Medulla oblongata (tissue), 1 donor: Measurements from ENCODE around the gene ADRB2.

Source experiments
- DNase-seq: peaks from one replicate; pipeline ENCODE4 v3.0.0-alpha.2; 2015; ENCODE audit errors: extremely low spot score

ADRB2 gene

DNA sequence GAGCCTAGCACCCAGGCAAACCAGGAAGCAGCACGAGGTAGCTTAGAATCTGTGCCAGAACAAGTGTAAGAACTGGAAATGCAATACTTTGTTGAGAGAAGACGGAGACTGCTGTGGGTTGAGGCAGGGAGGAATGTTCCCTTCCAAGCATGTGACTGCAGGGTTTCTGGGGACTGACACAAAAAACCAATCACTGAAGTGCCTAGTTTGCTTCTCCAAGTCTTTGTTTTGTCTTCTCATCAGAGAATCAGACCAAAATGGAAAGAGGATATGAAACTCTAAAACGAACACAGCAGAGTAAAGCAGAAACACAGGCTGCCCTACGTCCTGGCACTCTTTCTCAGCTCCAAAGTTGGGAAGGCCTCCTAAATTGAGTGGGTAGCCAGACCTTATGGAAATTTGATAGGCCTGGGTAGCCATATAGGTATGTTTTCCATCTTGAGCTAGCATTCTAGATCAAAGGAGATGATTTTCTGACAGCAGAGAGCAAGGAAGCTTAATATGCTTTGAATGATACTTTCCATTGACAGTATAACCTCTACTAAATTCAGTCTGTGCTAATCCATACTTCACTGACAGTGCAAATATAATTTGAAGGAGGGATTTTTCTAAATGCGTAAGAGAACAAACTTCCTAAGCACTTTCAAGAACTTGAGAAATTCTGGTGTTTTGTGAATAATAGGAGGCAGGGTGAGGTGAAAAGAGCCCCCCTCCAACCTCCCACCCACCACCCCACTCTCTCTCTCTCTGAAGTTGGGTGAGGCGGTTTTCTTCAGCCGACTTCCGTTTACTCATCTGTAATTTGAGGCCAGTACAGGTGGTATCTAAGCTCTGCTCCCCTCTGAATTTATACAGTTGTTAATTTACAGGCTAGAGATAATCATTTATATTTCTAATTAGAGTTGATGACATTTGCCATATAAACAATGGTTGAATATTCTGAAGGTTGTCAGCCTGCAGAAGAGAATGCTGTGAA is 5.5 kb downstream of the ADRB2 start:
- DNase-seq = peak; percentile 89

DNA sequence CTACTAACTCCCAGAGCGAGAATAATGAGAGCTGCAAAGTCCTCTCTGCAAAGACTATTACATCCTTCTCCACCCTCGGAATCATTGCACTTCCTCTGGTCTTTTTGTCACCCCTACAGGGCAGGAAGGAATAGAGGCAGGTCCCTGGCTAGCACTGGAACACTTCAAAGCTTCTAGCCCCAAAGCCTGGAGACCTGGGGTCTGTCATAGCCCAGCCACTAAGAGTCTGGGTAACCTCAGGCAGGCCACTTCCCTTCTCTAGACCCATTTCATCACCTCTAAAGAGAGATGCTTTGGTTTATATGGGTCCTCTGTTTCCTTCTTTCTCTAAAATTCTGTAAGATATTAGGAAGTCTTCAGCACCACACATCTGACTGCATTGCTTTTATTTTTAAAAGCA is 6.7 kb downstream of the ADRB2 start:
- no peak for DNase-seq

DNA sequence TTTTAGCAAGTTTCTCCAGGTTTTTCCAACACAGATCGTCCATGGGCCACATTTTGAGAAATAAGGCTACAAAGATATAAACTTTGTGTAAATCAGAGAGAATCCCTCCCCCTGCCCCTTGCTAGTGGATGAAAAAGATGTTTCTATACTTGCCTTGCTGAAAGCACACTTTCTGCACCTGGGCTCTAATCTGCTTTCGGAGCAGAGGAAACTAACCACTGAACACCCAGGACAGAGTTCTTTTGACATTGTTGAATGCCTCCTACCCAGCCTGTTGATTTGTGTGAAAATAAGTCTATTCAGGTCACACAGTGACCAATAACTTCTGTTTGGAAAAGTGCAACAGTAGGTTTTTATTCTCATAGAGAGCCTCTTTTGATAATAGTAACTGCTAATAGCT is 7.5 kb downstream of the ADRB2 start:
- no peak for DNase-seq

DNA sequence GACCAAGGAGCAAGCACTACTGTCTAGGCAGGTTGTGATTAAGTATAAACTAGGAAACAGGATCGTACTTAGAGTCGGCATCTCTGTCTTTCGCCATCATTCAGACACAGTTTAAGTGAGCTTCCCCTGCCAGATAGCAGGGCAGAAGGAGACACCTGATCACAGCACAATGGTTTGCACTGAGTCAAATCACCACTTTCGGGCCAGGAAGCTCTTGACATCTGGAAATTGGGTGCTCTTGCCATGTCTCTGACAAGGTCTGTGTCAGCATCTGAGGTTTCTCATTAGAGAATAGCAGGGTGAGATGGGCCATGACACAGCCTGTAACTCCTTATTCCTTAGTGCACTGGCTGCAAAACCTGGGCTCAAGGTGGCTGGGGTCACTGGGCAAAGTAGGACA is 8.3 kb downstream of the ADRB2 start:
- DNase-seq = no peak

DNA sequence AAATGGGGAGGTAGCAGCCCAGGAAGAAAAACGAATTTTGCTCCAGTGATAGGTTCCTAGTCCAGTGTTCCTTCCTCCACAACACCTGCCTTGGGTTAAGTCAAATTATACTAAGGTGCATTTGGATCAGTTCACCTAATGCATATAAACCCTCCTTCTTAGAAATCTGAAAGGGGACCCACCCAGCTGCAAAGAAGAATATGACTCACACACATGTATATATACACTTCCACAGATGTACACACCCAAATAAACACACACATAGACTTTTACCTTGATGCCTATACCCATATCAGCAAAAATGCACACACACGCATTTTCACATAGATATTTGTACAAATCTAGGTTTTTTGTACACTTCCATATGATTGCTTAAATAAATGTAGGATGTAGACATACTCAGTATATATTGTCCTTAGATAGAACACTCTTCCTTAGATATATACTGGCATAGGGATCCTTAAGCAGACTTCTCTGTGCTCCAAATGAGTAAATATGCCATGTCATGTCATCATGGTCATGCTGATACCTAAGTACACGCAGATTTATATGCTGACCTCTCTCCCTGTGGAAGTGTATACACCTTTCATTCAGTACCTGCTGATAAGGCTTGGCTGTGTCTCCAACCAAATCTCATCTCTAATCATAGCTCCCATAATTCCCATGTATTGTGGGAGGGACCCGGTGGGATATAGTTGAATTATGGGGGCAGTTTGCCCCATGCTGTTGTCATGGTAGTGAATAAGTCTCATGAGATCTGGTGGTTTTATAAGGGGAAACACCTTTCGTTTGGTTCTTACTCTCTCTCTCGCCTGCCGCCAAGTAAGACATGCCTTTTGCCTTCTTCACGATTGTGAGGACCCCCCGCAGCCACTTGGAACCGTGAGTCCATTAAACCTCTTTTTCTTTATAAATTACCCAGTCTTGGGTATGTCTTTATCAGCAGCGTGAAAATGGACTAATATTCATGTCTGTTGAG is 10.2 kb downstream of the ADRB2 start:
- no peak for DNase-seq

DNA sequence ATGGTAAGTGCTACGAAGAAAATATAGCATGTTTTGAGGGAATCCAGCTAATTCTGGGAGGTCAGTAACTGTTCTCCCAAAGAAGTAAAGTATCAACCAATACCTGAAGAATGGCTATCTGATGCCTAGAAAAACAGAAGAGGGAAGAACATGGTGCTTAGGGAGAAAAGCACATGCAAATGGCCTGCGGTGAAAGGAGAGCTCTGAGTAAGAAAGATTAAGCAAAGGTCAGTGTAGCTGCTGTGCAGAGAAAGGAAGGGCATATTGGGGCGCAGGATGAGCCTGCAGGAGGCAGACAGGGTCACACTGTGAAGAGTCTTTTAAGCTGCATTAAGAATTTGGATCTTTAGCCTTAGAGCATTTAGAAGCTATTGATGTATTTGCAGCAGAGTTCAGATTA is 11.0 kb downstream of the ADRB2 start:
- no peak for DNase-seq

DNA sequence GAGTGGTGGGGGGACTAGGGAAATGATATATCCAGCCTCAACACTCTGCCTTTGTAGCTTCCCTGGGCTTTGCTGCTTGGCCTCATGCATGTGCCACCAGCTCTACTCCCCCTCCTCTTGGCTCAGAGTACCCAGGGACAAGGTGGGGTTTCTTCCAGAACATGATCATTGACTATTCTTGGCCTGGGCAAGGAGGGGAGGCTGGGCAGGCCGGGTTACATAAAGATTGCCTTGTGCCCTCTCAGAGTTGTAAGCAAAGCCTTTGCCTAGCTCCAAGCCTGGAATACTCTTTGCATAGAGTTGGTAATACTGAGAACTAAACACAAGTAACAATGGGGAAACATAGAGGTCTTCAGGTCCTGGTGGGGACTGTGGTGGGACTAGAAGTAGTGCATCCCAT is 11.9 kb downstream of the ADRB2 start:
- DNase-seq = no peak

DNA sequence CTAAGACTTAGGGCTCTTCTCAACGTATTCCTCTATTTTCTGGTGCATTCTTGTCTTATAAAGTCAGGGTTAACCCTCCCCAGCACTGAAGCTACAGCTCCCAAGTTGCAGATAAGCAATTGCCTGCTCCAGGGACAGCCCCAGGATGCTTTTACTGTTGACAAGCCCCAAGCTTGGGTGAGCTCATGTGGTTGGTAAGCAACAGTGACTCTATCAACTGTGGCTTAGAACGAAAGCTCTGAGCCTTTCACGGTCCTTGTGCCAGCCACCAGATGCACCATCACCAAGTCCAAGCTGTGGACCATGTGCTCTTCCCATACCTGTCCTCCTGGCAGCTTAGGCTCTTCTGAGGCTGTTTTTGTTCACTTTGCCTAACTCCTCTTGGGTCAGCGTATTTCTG is 13.5 kb downstream of the ADRB2 start:
- no peak for DNase-seq

DNA sequence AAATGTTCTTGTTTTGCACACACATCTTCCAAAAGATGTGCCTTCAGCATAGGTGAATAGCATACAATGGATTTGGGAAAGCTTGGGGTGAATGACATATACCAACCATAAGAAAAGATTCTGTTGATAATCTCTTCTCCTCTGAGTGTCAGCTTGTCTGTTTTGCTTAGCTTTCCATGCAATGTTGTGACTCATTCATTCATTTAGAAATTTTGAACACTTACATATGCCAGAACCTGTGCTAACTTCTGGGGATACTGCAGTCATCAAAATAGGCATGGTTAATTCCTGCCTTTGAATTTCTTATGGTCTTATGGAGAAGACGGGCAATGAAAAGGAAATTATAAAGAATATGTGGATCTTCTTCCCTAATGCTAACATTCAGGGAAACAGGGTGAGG is 14.1 kb downstream of the ADRB2 start:
- no peak for DNase-seq

DNA sequence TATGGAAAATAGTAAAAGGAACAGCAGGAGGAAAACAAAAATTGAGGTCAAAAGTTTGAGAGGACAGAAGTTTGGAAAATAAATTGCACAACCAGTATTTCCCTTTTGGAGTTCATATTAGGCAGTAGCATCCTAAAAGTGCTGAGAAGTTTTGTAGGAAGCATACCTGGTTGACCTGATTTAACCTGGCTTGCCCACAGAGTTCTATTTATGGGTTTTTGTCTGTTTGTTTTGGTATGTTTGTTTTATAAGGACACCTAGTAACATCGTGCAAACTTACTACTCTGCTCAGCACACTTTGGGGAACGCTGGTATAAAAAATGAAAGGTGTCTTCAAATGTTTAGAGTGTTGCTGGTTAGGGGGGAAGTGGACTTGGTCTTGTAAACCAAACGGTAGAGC is 15.1 kb downstream of the ADRB2 start:
- no peak for DNase-seq

DNA sequence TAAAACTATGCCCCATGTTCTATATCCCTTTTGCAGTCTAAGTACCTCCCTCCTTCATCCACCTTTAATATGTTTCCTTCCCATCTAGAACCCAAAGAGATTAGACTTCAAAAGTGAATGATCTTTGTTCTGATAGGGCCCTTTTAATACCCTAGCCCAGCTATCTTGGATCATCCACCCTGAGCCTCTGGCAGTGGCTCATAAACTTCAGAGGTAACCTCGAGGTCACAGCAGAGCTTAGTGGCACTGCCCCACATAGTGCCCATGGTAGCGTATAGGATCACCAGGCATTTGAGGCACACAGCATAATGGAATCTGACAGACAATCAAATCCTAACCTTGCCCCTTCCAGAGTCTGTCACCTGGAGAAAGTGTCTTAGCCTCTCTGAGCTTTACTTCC is 15.8 kb downstream of the ADRB2 start:
- DNase-seq = no peak

DNA sequence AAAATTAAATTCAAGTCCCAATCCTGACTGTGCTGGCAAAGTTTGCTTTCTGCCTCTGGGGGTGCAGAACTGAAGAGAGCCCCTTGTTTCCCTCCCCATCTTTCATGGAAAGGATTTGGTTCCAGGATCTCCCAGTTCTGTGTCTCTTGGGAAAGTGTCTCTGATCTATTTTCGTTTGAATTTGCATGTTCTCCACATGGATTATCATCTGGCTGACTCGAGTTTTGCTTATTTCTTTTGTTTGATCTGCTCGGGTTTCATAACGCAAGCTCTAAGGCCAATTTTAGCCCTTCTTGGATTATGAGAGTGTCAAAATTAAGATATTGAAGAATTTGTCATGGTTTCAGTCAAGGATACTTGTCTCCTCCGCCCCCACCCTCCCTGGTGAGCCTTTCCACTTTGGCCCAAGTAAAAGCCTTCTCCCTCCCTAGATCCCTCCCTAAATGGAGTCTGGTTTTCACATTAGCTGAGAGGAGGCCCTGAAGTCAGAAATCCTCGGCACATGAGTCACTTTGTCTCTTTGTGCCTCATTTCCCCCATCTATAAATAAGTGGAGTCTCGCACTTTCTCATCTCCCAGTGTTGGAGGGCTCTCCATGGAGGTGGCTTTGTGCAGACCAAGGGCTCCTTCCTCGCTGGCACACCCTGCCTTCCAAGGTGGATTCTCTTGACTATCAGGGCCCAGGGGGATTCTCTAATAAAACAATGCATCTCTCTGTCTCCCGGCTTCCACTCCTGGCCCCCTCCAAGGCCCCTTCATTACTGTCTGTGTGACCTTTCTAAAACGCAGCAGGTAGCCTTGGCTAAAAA is 17.3 kb downstream of the ADRB2 start:
- DNase-seq = no peak

DNA sequence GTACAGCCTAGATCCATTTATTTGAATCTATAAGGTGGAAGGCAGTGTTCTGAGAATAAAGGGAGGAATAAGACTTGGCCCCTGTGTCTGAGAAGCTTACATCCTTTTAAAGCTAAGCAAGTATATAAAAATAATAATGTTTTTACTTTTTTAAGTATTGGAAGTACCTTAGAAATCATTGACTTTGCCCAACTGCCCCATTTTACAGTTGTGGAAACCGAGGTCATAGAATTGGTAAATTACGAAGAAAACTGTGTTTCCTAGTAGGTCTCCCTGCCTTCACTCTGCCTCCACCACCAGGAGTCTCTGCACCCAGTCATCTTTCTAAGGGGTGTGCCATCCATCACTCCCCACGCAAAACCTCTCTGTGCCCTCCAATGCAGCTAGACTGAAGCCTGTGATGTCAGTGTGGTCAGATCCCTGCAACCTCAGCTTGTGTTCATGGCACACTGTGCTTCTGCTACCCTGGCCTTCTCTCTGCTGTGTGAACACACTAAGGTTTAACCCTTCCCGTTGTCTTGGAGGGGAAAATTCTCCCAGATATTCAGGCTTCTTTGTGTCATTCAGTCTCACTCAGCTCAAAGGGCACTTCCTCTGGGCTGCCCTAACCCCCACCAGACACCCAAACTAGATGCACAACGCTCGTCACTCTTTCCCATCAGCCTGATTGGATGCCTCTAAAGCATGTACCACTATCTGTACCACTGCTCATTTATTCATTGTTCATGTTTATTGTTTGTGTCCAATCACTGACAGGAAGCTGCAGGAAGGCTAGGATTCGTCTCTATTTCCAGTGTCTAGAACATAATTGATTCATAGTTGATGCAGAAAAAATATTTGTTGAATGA is 18.2 kb downstream of the ADRB2 start:
- DNase-seq = no peak

DNA sequence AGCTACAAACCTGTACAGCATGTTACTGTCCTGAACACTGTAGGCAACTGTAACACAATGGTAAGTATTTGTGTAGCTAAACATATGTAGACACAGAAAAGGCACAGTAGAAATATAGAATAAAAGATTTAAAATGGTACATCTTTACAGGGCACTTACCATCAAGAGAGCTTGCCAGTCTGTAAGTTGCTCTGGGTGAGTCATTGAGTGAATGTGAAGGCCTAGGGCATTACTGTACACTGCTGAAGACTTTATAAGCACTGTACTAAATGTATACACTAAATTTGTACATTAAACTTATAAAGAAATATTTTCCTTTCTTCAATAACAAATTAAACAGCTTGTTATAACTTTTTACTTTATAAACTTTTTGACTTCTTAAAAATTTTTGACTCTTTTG is 20.5 kb downstream of the ADRB2 start:
- no peak for DNase-seq

DNA sequence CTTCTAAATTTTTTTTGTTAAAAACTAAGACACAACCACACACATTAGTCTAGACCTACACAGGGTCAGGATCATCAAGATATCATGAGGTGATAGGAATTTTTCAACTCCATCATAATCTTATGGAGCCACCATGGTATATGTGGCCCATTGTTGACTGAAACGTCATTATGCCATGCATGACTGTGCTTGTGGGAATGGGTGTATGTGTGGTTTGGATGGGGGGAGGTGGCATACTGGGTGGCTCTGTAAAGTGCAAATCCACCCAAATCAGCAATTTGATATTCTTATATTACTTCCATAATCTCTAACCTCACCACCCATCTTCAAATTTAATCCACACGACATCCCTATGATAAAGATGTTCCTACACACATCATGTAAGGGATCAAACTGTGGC is 21.0 kb downstream of the ADRB2 start:
- no peak for DNase-seq

DNA sequence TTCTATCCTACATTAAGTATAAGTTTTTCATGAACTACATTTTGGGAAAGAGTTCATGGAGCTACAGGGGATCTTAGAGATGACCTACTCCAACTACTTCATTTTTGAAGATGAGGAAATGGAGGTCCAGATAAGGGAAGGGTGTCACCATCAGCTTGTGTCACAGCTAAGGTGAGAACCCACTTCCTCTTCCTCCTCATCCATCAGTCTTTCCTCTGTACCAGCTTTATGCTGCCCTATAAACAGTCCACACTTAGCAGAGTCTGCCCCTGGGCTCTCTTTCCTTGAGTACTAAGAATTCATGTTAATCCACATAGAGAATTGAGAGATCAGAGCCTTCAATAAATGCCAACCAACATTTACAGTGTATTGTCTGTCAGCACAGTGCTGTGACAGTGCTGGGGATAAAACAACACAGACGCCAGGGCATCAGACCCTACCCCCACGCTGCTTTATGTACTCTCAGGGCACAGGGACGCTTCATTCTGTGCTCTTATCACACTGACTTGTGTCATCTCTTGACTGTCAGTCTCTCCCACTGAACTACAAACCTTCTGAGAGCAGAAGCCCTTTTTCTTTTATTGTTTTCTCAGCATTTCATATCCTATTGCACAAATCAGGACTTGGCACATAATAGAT is 22.1 kb downstream of the ADRB2 start:
- no peak for DNase-seq

DNA sequence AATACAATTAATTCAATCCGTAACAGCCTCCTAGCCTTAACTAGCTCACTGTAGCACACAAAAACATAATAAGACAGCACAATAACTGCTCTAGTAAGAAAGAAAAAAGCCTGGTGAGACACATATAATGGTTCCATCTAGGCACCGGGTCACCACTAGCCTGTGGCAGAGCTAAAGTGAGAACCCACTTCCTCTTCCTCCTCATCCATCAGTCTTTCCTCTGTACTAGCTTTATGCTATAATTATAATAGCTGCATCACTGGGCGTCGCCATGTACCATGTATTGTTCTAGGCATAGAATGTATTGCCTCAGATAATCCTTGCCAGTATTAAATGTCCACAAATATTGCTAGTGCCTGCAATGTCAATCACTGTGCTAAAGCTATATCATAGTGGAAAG is 23.1 kb downstream of the ADRB2 start:
- DNase-seq = no peak

DNA sequence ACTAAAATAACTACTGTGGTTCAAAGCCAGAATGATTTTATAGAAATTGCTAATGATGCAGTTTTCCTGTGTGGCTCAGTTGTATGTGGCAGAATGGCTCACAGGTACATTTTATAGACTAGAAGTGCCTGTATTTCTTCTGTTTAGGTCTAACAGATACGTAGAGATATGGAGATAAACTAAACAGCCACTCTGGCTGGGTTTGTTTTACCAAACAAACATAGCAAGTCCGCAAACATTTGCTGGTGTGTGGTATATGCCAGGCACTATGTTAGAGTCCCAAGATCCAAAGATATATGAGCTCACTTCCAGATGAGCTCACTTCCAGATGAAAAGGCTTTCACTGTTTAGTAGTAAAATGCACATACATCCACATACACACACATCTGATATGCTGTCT is 24.4 kb downstream of the ADRB2 start:
- no peak for DNase-seq

DNA sequence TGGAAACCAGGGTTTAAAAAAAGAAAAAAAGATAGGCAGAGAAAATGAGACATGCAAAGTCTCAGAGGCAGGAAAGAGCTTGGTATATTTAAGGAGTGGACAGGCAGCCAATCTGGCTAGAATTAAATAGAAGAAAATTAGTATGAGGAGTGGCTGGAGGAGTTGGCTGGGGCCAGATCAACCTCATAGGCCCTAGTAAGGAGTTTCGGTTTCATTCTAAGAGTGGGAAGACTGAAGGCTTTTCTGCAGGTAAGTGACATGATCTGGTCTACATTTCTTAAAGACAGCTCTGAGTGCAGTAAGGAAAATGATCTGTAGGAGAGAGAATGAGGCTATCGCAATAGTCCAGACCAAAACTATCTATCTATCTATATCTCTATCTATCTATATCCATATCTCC is 27.5 kb downstream of the ADRB2 start:
- no peak for DNase-seq

DNA sequence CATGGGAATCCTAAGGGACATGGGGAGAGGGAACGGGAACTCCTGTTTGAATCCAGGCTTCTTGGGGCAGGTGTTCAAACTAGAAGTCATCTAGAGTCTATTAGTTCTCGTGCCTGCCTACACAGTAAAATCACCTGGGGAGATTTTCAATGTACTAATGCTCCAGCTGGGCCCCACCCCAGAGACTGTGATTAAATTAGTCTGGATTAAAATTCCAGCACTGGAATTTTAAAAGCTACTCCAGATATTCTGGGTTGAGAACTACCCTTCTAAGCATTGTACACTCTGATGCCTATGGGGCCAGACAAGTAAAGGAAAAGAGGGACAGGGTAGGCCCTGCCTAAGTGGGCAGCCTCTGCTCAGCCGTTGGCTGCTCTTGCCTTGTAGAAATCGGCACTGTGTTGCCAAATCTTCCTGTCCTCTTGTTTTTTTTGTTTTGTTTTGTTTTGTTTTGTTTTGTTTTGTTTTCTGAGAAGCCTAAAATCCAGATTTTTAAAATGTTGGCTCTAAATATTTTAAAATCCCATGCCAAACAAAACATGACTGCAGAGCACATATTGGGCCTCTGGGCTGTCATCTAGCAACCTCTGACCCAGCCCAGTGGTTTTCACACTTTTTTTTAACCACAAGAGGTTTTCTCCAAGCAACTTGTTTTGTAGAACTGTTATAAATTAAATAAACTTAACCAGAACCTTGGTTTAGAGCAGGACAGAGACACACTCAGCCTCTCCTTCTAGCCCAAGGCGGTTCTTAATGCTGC is 29.0 kb downstream of the ADRB2 start:
- DNase-seq = no peak
